H1 (cell line): ENCODE data around the gene TOR4A. TPM values are rescaled to one million over a fixed set of nuclear protein-coding genes. Genes with fewer than 3 reads are reported as not detected.

Source experiments
- CTCF ChIA-PET: fragments of 300-600 bp; sonication (Branson Sonifier 250); formaldehyde crosslinking; loops from one replicate; lab custom pipeline; 2021; ENCODE audit not compliant: partially characterized antibody; lab: Charles Lee
- POLR2A ChIA-PET: fragments of 300-600 bp; sonication (Branson Sonifier 250); formaldehyde crosslinking; loops from one replicate; lab custom pipeline; 2021; ENCODE audit warnings: inconsistent platforms; ENCODE audit not compliant: partially characterized antibody; lab: Charles Lee
- DNase-seq, 2 experiments: peaks; one replicate each; pipeline versions ENCODE4 v3.0.0 to v3.0.0-alpha.2; 2010 to 2022; ENCODE audit warnings: low spot score in 2 of 2, low read depth in 1 of 2, mixed read lengths in 1 of 2
- FAIRE-seq: peaks from 2 replicates; lab custom pipeline; 2011; peaks lifted over from hg19 to GRCh38; lab: Jason Lieb, UNC
- H2AFZ ChIP-seq: 2 replicates; pipeline ENCODE4 v1.8.1; 2012; ENCODE audit warnings: low read length, inconsistent platforms
- H2AK5ac ChIP-seq: 2 replicates; pipeline ENCODE4 v1.6.1; 2013; ENCODE audit warnings: low read depth, low read length
- H2BK120ac ChIP-seq: replicated peaks from 2 replicates; pipeline ENCODE3; 2013; ENCODE audit warnings: low read depth, low read length, inconsistent platforms
- H2BK12ac ChIP-seq: 2 replicates; pipeline ENCODE4 v1.6.1; 2013; ENCODE audit warnings: low read depth, low read length
- H2BK15ac ChIP-seq: 2 replicates; pipeline ENCODE4 v1.6.1; 2013; ENCODE audit warnings: low read length
- H2BK20ac ChIP-seq: 2 replicates; pipeline ENCODE4 v1.6.1; 2013; ENCODE audit warnings: low read length
- H2BK5ac ChIP-seq: 2 replicates; pipeline ENCODE4 v1.6.1; 2013; ENCODE audit warnings: low read depth, low read length
- H3K14ac ChIP-seq: 2 replicates; pipeline ENCODE4 v1.6.1; 2013; ENCODE audit warnings: inconsistent platforms; ENCODE audit not compliant: insufficient read length
- H3K18ac ChIP-seq: 2 replicates; pipeline ENCODE4 v1.6.1; 2013; ENCODE audit warnings: low read length; ENCODE audit errors: extremely low read depth
- H3K23ac ChIP-seq: 2 replicates; pipeline ENCODE4 v1.6.1; 2013; ENCODE audit warnings: inconsistent platforms; ENCODE audit not compliant: insufficient read length
- H3K23me2 ChIP-seq: 2 replicates; pipeline ENCODE4 v1.6.1; 2013; ENCODE audit warnings: low read depth, low read length
- H3K27ac ChIP-seq: 2 replicates; pipeline ENCODE4 v1.6.1; 2011; ENCODE audit warnings: low read depth, low read length, inconsistent platforms
- H3K27me3 ChIP-seq, 4 experiments: replicated peaks in 1 of 4; 1 replicate in 1 of 4; 2 replicates in 3 of 4; pipeline versions ENCODE4 v1.6.1 to v1.8.1; 2011 to 2013; ENCODE audit warnings: low read length in 3 of 4, mild to moderate bottlenecking in 3 of 4, inconsistent platforms in 2 of 4, mixed read lengths in 2 of 4, moderate library complexity in 1 of 4; ENCODE audit not compliant: control insufficient read depth in 3 of 4, insufficient read depth in 3 of 4; ENCODE audit errors: extremely low read depth in 1 of 4
- H3K36me3 ChIP-seq, 4 experiments: 2 replicates each; pipeline versions ENCODE4 v1.6.1 to v1.8.1; 2011 to 2013; ENCODE audit warnings: mild to moderate bottlenecking in 4 of 4, low read length in 3 of 4, moderate library complexity in 2 of 4, control low read depth in 1 of 4, inconsistent platforms in 1 of 4; ENCODE audit not compliant: insufficient read depth in 4 of 4, control insufficient read depth in 2 of 4
- H3K4ac ChIP-seq: replicated peaks from 2 replicates; pipeline ENCODE3; 2013; ENCODE audit warnings: low read length, low read depth, mixed read lengths, inconsistent platforms; ENCODE audit not compliant: insufficient read length
- H3K4me1 ChIP-seq, 4 experiments: replicated peaks in 1 of 4; 1 replicate in 1 of 4; 2 replicates in 3 of 4; pipeline versions ENCODE4 v1.6.1 to v1.8.1; 2011 to 2013; ENCODE audit warnings: low read length in 3 of 4, inconsistent platforms in 2 of 4, mixed read lengths in 1 of 4; ENCODE audit not compliant: insufficient read depth in 4 of 4, control insufficient read depth in 3 of 4
- H3K4me2 ChIP-seq, 2 experiments: 2 replicates each; pipeline versions ENCODE4 v1.6.1 to v1.8.1; 2011 to 2013; ENCODE audit warnings: low read depth in 2 of 2, low read length in 2 of 2, control low read depth in 1 of 2, inconsistent platforms in 1 of 2, mild to moderate bottlenecking in 1 of 2; ENCODE audit not compliant: insufficient read depth in 1 of 2
- H3K4me3 ChIP-seq, 4 experiments: fragments of 200-600, 300-600 bp in 1 of 4; sonication (generic), shearing (Covaris generic), sonication (Bioruptor Twin) in 1 of 4; 2 replicates each; pipeline versions ENCODE4 v1.5.1 to v1.8.1; 2011 to 2016; ENCODE audit warnings: low read length in 4 of 4, low read depth in 3 of 4, control low read depth in 2 of 4, inconsistent platforms in 2 of 4, mild to moderate bottlenecking in 2 of 4, mixed read lengths in 1 of 4, moderate library complexity in 1 of 4; ENCODE audit not compliant: insufficient read depth in 2 of 4; ENCODE audit errors: extremely low read depth in 1 of 4
- H3K56ac ChIP-seq: replicated peaks from 2 replicates; pipeline ENCODE3; 2013; ENCODE audit warnings: low read depth, mild to moderate bottlenecking, mixed read lengths, low read length, inconsistent platforms; ENCODE audit not compliant: insufficient read length
- H3K79me1 ChIP-seq: 2 replicates; pipeline ENCODE4 v1.6.1; 2013; ENCODE audit warnings: low read depth, low read length, control low read depth
- H3K79me2 ChIP-seq, 2 experiments: 2 replicates each; pipeline versions ENCODE4 v1.6.1 to v1.8.1; 2012 to 2013; ENCODE audit warnings: low read length in 2 of 2, mild to moderate bottlenecking in 2 of 2, inconsistent platforms in 1 of 2; ENCODE audit not compliant: insufficient read depth in 2 of 2, control insufficient read depth in 1 of 2
- H3K9ac ChIP-seq, 4 experiments: replicated peaks in 1 of 4; 1 replicate in 1 of 4; 2 replicates in 3 of 4; pipeline versions ENCODE4 v1.6.1 to v1.8.1; 2011 to 2013; ENCODE audit warnings: low read depth in 3 of 4, low read length in 3 of 4, control low read depth in 2 of 4, mild to moderate bottlenecking in 2 of 4, moderate library complexity in 2 of 4, inconsistent platforms in 1 of 4; ENCODE audit errors: extremely low read depth in 1 of 4
- H3K9me3 ChIP-seq, 2 experiments: 2 replicates each; pipeline versions ENCODE4 v1.6.1 to v1.8.1; 2012 to 2013; ENCODE audit warnings: mild to moderate bottlenecking in 2 of 2, moderate library complexity in 2 of 2, control low read depth in 1 of 2, inconsistent platforms in 1 of 2, low read depth in 1 of 2, low read length in 1 of 2, mixed read lengths in 1 of 2; ENCODE audit not compliant: insufficient read depth in 2 of 2
- H4K20me1 ChIP-seq, 2 experiments: replicated peaks in 1 of 2; 2 replicates each; pipeline versions ENCODE3 to v1.8.1; 2011 to 2013; ENCODE audit warnings: inconsistent platforms in 2 of 2, low read length in 2 of 2, mild to moderate bottlenecking in 1 of 2; ENCODE audit not compliant: insufficient read depth in 2 of 2, control insufficient read depth in 1 of 2
- H4K5ac ChIP-seq: 2 replicates; pipeline ENCODE4 v1.6.1; 2013; ENCODE audit warnings: low read length, low read depth, mixed read lengths, inconsistent platforms; ENCODE audit not compliant: insufficient read length
- H4K8ac ChIP-seq: 2 replicates; pipeline ENCODE4 v1.8.0; 2013; ENCODE audit warnings: mild to moderate bottlenecking, moderate library complexity, low read length, inconsistent platforms; ENCODE audit not compliant: insufficient read depth; ENCODE audit errors: extremely low read depth
- H4K91ac ChIP-seq: replicated peaks from 2 replicates; pipeline ENCODE3; 2013; ENCODE audit warnings: low read length, mixed read lengths, inconsistent platforms; ENCODE audit not compliant: insufficient read length
- CTCF ChIP-seq, 3 experiments: IDR thresholded peaks; 1 replicate in 2 of 3; 2 replicates in 1 of 3; pipeline versions ENCODE4 v1.5.1 to v1.6.1; 2011; ENCODE audit warnings: low read length in 3 of 3, mild to moderate bottlenecking in 3 of 3, inconsistent platforms in 2 of 3, low read depth in 1 of 3, moderate library complexity in 1 of 3; ENCODE audit not compliant: insufficient read depth in 1 of 3; ENCODE audit errors: control extremely low read depth in 1 of 3
- EGR1 ChIP-seq: IDR thresholded peaks from 2 replicates; pipeline ENCODE4 v1.6.1; 2011; ENCODE audit warnings: low read depth, low read length, borderline replicate concordance
- SP1 ChIP-seq: IDR thresholded peaks from 2 replicates; pipeline ENCODE4 v1.6.1; 2011; ENCODE audit warnings: low read depth, low read length
- WGBS, 2 experiments: shearing (Covaris generic) in 1 of 2; methylation state at CpG; one replicate each; pipeline versions ENCODE4 v1.1.6 to v1.1.7; 2013 to 2015; ENCODE audit warnings: low lambda C conversion rate in 2 of 2, mixed read lengths in 2 of 2, inconsistent platforms in 1 of 2, low coverage in 1 of 2, missing lambda C conversion rate in 1 of 2; ENCODE audit not compliant: insufficient replicate concordance in 2 of 2, insufficient coverage in 1 of 2, insufficient read length in 1 of 2; ENCODE audit errors: extremely low coverage in 1 of 2, missing lambda C conversion rate in 1 of 2; 5-methylcytosine and 5-hydroxymethylcytosine counted together
- polyA plus RNA-seq, 7 experiments: library from polyadenylated mRNA; depleted of rRNA in 3 of 7; stranded (reverse) in 5 of 7; unstranded in 2 of 7; fragments of >200 nt in 5 of 7; fragments of 200-250 nt in 2 of 7; gene quantifications; 1 replicate in 5 of 7; 2 replicates in 1 of 7; 4 replicates in 1 of 7; pipeline versions ENCODE4 v1.2.1 to v1.2.3, GENCODE V29; 2011 to 2013; ENCODE audit warnings: missing spikeins in 2 of 7, mixed read lengths in 2 of 7
- total RNA-seq: library from RNA; stranded (reverse); fragmentation: NEBNext Ultra II Directional; extraction: Animal tissue kit (Norgen Biotek cat#: 25700); gene quantifications from 2 replicates; pipeline ENCODE4 v1.2.1, GENCODE V29; 2021

The TOR4A gene
- total and polyA plus RNA-seq, 2 of the 8 experiments (the other 6 are each of a cell fraction or from before 2014, with no cell fraction given): 8.4 to 9.3 TPM

- H3K4me2 ChIP-seq: no peak overlapping the region
- ChIA-PET CTCF (no interaction called here), POLR2A (no interaction called here)
- no peak overlapping the region for H2BK15ac ChIP-seq
- no peak overlapping the region for H2AFZ ChIP-seq
- no peaks in the 10 kb centered on the region for H3K79me1 ChIP-seq
- H3K79me2 ChIP-seq: no peaks in the 10 kb centered on the region
- H3K27me3 ChIP-seq: no peaks in the 10 kb centered on the region
- no peak overlapping the region for H2AK5ac ChIP-seq
- peaks cover 2 to 8% of the 10 kb centered on the region in 2 experiments; a peak in 1 of 4 replicates for H3K9me3 ChIP-seq
- H3K4ac ChIP-seq: no peak overlapping the region
- H3K27ac ChIP-seq: no peak overlapping the region
- no peak overlapping the region for H3K14ac ChIP-seq
- H3K36me3 ChIP-seq: no peaks in the 10 kb centered on the region
- H4K20me1 ChIP-seq: no peaks in the 10 kb centered on the region
- no peaks in the 10 kb centered on the region for H3K23me2 ChIP-seq
- 89% methylated on average over 19 of the region's 19 CpGs; no CpG with 5 or more reads in 1 of the 2 experiments for WGBS, 2 experiments
- no peak for TF ChIP-seq CTCF (IDR thresholded peaks at IDR 0.05; ENCODE audit: control extremely low read depth in 1 of 3, insufficient read depth in 1 of 3, low read depth in 1 of 3, low read length in 3 of 3)
- TF ChIP-seq SP1: no peak
- TF ChIP-seq EGR1: no peak
- H4K8ac ChIP-seq: no peak overlapping the region
- FAIRE-seq: no peak
- no peak overlapping the region for H3K4me3 ChIP-seq
- DNase-seq: no peak
- no peak overlapping the region for H3K18ac ChIP-seq
- H2BK20ac ChIP-seq: no peak overlapping the region
- H2BK5ac ChIP-seq: no peak overlapping the region
- no peak overlapping the region for H3K56ac ChIP-seq
- H3K23ac ChIP-seq: no peak overlapping the region
- H3K9ac ChIP-seq: no peak overlapping the region
- peaks cover 0 to 3% (median 0%) of the 10 kb centered on the region in 4 experiments; a peak in 1 of 7 replicates for H3K4me1 ChIP-seq
- H2BK120ac ChIP-seq: no peak overlapping the region
- no peak overlapping the region for H4K5ac ChIP-seq
- H2BK12ac ChIP-seq: no peak overlapping the region
- no peak overlapping the region for H4K91ac ChIP-seq
These were observed 49.0 kb downstream of the TOR4A start for GRCh38 chr9:137326445-137327065.
